GM12878 (cell line): ENCODE results near the gene SINHCAF. TPM values are rescaled to one million over a fixed set of nuclear protein-coding genes. Genes with fewer than 3 reads are reported as not detected.

Experiments used
- ATAC-seq: fragments of 200-7000 bp; cut with Tn5 transposase; 3 replicates; pipeline ENCODE4 v1.9.1; 2020; ENCODE audit warnings: mild to moderate bottlenecking, moderate library complexity
- BruUV-seq: library from RNA; stranded (reverse); fragments of 400-500 nt; replicated peaks from 2 replicates; lab custom pipeline; 2021; lab: Mats Ljungman, UMichigan
- CTCF ChIA-PET: fragments of 300-600 bp; sonication (Branson Sonifier 250); formaldehyde crosslinking; extraction: SDS; loops from one replicate; lab custom pipeline; 2021; ENCODE audit warnings: inconsistent platforms; lab: Yijun Ruan, JAX
- POLR2A ChIA-PET: fragments of 350-600 bp; formaldehyde crosslinking; extraction: SDS; loops from one replicate; lab custom pipeline; 2021; ENCODE audit warnings: inconsistent platforms; lab: Charles Lee
- RAD21 ChIA-PET: fragments of 300-600 bp; sonication (Branson Sonifier 250); formaldehyde crosslinking; loops from one replicate; lab custom pipeline; 2023; ENCODE audit warnings: antibody characterized with exemption; ENCODE audit not compliant: unreplicated experiment; lab: Charles Lee
- SMC1A ChIA-PET: fragments of 300-600 bp; sonication (Branson Sonifier 250); formaldehyde crosslinking; loops from one replicate; lab custom pipeline; 2023; ENCODE audit not compliant: unreplicated experiment, uncharacterized antibody; lab: Charles Lee
- DNase-seq: peaks from one replicate; pipeline ENCODE4 v3.0.0-alpha.2; 2011; ENCODE audit warnings: low read depth, low spot score
- FAIRE-seq: peaks from 3 replicates; lab custom pipeline; 2011; peaks lifted over from hg19 to GRCh38; lab: Jason Lieb, UNC
- H2AFZ ChIP-seq: 2 replicates; pipeline ENCODE4 v1.6.0; 2011; ENCODE audit warnings: low read depth, low read length, control low read depth; ENCODE audit not compliant: control insufficient read depth
- H3K27ac ChIP-seq: 2 replicates; pipeline ENCODE4 v1.5.1; 2011; ENCODE audit warnings: control low read depth; ENCODE audit not compliant: control insufficient read depth, insufficient read depth
- H3K27me3 ChIP-seq, 2 experiments: replicated peaks in 1 of 2; 2 replicates each; pipeline versions ENCODE4 v1.6.0 to v1.6.1; 2011; ENCODE audit warnings: low read length in 1 of 2; ENCODE audit not compliant: control insufficient read depth in 2 of 2, insufficient read depth in 2 of 2
- H3K36me3 ChIP-seq, 2 experiments: 2 replicates each; pipeline ENCODE4 v1.5.1; 2011; ENCODE audit warnings: low read length in 1 of 2; ENCODE audit not compliant: control insufficient read depth in 2 of 2, insufficient read depth in 2 of 2
- H3K4me1 ChIP-seq: 2 replicates; pipeline ENCODE4 v1.6.1; 2011; ENCODE audit warnings: mild to moderate bottlenecking, low read length, moderate library complexity, mixed read lengths; ENCODE audit not compliant: control insufficient read depth, insufficient read depth
- H3K4me2 ChIP-seq: 2 replicates; pipeline ENCODE4 v1.6.0; 2011; ENCODE audit warnings: control low read depth; ENCODE audit not compliant: control insufficient read depth, insufficient read depth
- H3K4me3 ChIP-seq: fragments of 200-600 bp; sonication (generic); 2 replicates; pipeline ENCODE4 v1.5.1; 2016
- H3K79me2 ChIP-seq: 2 replicates; pipeline ENCODE4 v1.6.0; 2011; ENCODE audit warnings: low read length; ENCODE audit not compliant: control insufficient read depth, insufficient read depth
- H3K9ac ChIP-seq: 2 replicates; pipeline ENCODE4 v1.8.0; 2011; ENCODE audit warnings: low read length, control low read depth, mixed read lengths; ENCODE audit not compliant: control insufficient read depth, insufficient read depth
- H3K9me3 ChIP-seq: replicated peaks from 3 replicates; pipeline ENCODE4 v1.5.1; 2011; ENCODE audit warnings: mild to moderate bottlenecking, low read length; ENCODE audit not compliant: control insufficient read depth, insufficient read depth
- H4K20me1 ChIP-seq: 2 replicates; pipeline ENCODE4 v1.6.0; 2011; ENCODE audit not compliant: control insufficient read depth, insufficient read depth
- BACH1 ChIP-seq: fragments of 450-650 bp; IDR thresholded peaks from 2 replicates; pipeline ENCODE4 v1.6.1; 2017; ENCODE audit warnings: mild to moderate bottlenecking, borderline replicate concordance
- WGBS: methylation state at CpG from one replicate; pipeline ENCODE4 v1.1.6; 2016; ENCODE audit warnings: low lambda C conversion rate; ENCODE audit not compliant: insufficient replicate concordance, insufficient coverage; ENCODE audit errors: missing lambda C conversion rate; 5-methylcytosine and 5-hydroxymethylcytosine counted together
- in situ Hi-C: fragments of 300-500 bp; cut with MboI; formaldehyde crosslinking; loops from 9 replicates; pipeline ENCODE4 v1.14.3; 2018; ENCODE audit warnings: mixed read lengths
- intact Hi-C: fragments of 100-400 bp; cut with micrococcal nuclease; formaldehyde crosslinking; loops from one replicate; pipeline ENCODE4 v1.14.2; 2022; ENCODE audit not compliant: unreplicated experiment
- polyA plus RNA-seq, 11 experiments: library from polyadenylated mRNA; depleted of rRNA in 4 of 11; unstranded in 6 of 11; stranded (reverse) in 5 of 11; fragments of >200 nt; fragmentation: Nextera tagmentation in 4 of 11; fragmentation: Illumina TruSeq in 1 of 11; extraction: Ambion mirVana in 4 of 11; extraction: Trizol in 1 of 11; gene quantifications; 1 replicate in 1 of 11; 2 replicates in 10 of 11; pipeline versions ENCODE4 v1.2.1 to v1.2.3, GENCODE V29; 2011 to 2016; ENCODE audit warnings: inconsistent platforms in 2 of 11, missing spikeins in 2 of 11, low read depth in 1 of 11
- small RNA-seq: library from RNA; depleted of rRNA; stranded (forward); fragments of <200 nt; gene quantifications from one replicate; pipeline ENCODE3, GENCODE V24; 2014
- total RNA-seq, 4 experiments: library from RNA; depleted of rRNA in 3 of 4; stranded (reverse); fragments of >200 nt in 3 of 4; fragmentation: Illumina TruSeq in 1 of 4; extraction: Trizol in 1 of 4; gene quantifications; 2 replicates each; pipeline versions ENCODE4 v1.2.1 to v1.2.3, GENCODE V29; 2013 to 2021

SINHCAF gene
- total and polyA plus RNA-seq, 10 of the 15 experiments (the other 5 are each of a cell fraction or from before 2014, with no cell fraction given): 60.4 to 156 (median 90.3) TPM

DNA sequence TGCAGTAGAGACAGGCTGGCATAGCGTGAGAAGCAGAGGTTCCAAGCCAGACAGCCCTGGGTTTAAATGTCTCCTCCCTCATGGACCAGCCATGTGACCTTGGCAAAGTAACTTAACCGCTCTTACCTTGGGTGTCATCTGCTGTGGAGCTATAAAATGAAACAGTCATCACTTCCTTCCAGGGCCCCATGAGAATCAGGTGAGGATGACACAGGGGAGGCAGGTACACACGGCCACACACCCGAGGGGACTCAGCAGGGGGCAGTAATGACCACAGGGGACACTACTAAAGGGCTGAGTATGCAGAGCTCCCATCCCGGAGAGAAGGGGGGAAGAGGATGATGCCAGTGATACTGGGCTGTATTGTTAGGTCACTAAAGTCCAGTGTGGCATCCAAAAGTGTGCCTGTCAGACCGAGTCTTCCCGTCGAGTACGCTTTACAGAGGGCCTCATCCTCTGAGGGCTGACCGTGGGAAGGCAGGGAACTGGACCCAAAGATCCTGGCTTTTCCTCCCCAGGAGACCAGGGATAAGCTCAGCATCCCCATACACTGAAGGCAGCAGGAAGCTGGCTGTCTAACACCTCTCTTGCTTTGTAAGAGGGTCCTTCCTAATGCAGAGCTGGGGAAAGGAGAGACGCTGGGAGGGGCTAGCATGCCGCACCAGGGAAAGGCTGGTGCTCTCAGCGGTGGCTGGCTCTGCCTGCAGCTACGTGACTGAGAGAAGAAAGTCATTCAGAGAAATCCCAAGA lies 94.2 kb downstream of the SINHCAF start:
- no peak overlapping the region for H2AFZ ChIP-seq
- WGBS: 60% methylated on average over 14 of the region's 14 CpGs
- no peak overlapping the region for H3K4me2 ChIP-seq
- ChIA-PET RAD21 (interaction anchor here (0.9 kb wide), 1 partner anchor 40 kb away, joined by 3 read pairs; no protein-coding TSS in a partner anchor), SMC1A (interaction anchor here (1.2 kb wide), 1 partner anchor 22 kb away, joined by 3 read pairs; no protein-coding TSS in a partner anchor), CTCF (interaction anchor here (0.8 to 2.7 kb wide), 3 partner anchors 11 to 115 kb away, joined by 3 to 9 read pairs (median 7); no protein-coding TSS in a partner anchor), POLR2A (no interaction called here)
- in situ Hi-C loops (no loop called here), intact Hi-C loops (no loop called here)
- no peak; the same call in 2 of the 3 replicates for ATAC-seq
- DNase-seq: no peak
- H4K20me1 ChIP-seq: no peaks in the 10 kb centered on the region
- FAIRE-seq: no peak
- BruUV-seq: no TSS peak
- H3K27ac ChIP-seq: no peak overlapping the region
- no peak overlapping the region for H3K9ac ChIP-seq
- H3K9me3 ChIP-seq: no peaks in the 10 kb centered on the region; the same call in 2 of the 3 replicates
- no peaks in the 10 kb centered on the region for H3K36me3 ChIP-seq
- no peak for TF ChIP-seq BACH1
- peaks cover 3% of the 10 kb centered on the region; the same call in 1 of the 2 replicates for H3K4me1 ChIP-seq
- no peak overlapping the region for H3K4me3 ChIP-seq
- H3K79me2 ChIP-seq: no peaks in the 10 kb centered on the region
- H3K27me3 ChIP-seq: no peaks in the 10 kb centered on the region; a peak in 1 of 4 replicates

Small RNA genes within 50 kb of the gene (small RNA-seq; reads per million reads assigned to genes)
- gene AC024940.4 (not detected), gene AC024940.5 (not detected), gene MREGP1 (not detected), gene RF00026 (not detected)
